ENCODE measurements around the gene PTPRS.

- no peak for TF ChIP-seq CTCF (IDR thresholded peaks at IDR 0.05)
- no peak for TF ChIP-seq POLR2A (IDR thresholded peaks at IDR 0.05)
- TF ChIP-seq EP300 (IDR thresholded peaks at IDR 0.05): no peak
Observed at GRCh38 chr19:5298471-5298901, 42.1 kb downstream of the PTPRS start.

Data from tibial nerve (tissue), 4 donors.